Panc1 (cell line): Measurements from ENCODE around the gene RLN3. TPM values are rescaled to one million over a fixed set of nuclear protein-coding genes. Genes with fewer than 3 reads are reported as not detected.
"Not testable (repeated sequence)": the region's sequence is repeated elsewhere in the genome, so short reads cannot be mapped to it uniquely, and the experiment has no call there.

ENCODE experiments used
- ATAC-seq: fragments of 200-7000 bp; cut with Tn5 transposase; 2 replicates; pipeline ENCODE4 v1.9.1; 2020; ENCODE audit warnings: mild to moderate bottlenecking, moderate library complexity
- BruUV-seq: library from RNA; stranded (reverse); fragments of 400-500 nt; replicated peaks from 2 replicates; lab custom pipeline; 2021; lab: Mats Ljungman, UMichigan
- CTCF ChIA-PET: fragments of 300-600 bp; sonication (Branson Sonifier 250); formaldehyde crosslinking; loops from one replicate; lab custom pipeline; 2022; ENCODE audit warnings: antibody characterized with exemption; lab: Charles Lee
- POLR2A ChIA-PET: fragments of 300-600 bp; sonication (Branson Sonifier 250); formaldehyde crosslinking; loops from one replicate; lab custom pipeline; 2022; ENCODE audit warnings: antibody characterized with exemption; lab: Charles Lee
- DNase-seq: peaks from one replicate; pipeline ENCODE4 v3.0.0-alpha.2; 2010; ENCODE audit warnings: low read depth, low spot score
- H3K27ac ChIP-seq: 2 replicates; pipeline ENCODE4 v1.5.1; 2011; ENCODE audit warnings: mild to moderate bottlenecking, low read length, inconsistent platforms
- H3K27me3 ChIP-seq: fragments of 200-500 bp; sonication (Bioruptor generic); 2 replicates; pipeline ENCODE4 v1.6.0; 2014; ENCODE audit warnings: low read length, inconsistent platforms; ENCODE audit not compliant: control insufficient read depth, insufficient read depth
- H3K36me3 ChIP-seq: fragments of 200-500 bp; sonication (Bioruptor generic); 2 replicates; pipeline ENCODE4 v1.5.1; 2014; ENCODE audit warnings: inconsistent platforms, mild to moderate bottlenecking, low read length, moderate library complexity; ENCODE audit not compliant: control insufficient read depth, insufficient read depth
- H3K4me1 ChIP-seq: 2 replicates; pipeline ENCODE4 v1.5.1; 2011; ENCODE audit warnings: inconsistent platforms, mild to moderate bottlenecking, low read length, moderate library complexity; ENCODE audit not compliant: control insufficient read depth, insufficient read depth
- H3K4me3 ChIP-seq, 2 experiments: 2 replicates each; pipeline ENCODE4 v1.5.1; 2011 to 2012; ENCODE audit warnings: low read depth in 2 of 2, low read length in 2 of 2, mild to moderate bottlenecking in 2 of 2, inconsistent platforms in 1 of 2, moderate library complexity in 1 of 2
- H3K9me3 ChIP-seq: fragments of 200-500 bp; sonication (Bioruptor generic); 2 replicates; pipeline ENCODE4 v1.5.1; 2014; ENCODE audit warnings: low read depth, mild to moderate bottlenecking, inconsistent platforms, low read length, moderate library complexity; ENCODE audit not compliant: control insufficient read depth, insufficient read depth
- CTCF ChIP-seq: fragments of 450-650 bp; IDR thresholded peaks from 2 replicates; pipeline ENCODE4 v1.5.1; 2017; ENCODE audit warnings: mild to moderate bottlenecking
- POLR2AphosphoS5 ChIP-seq: IDR thresholded peaks from 2 replicates; pipeline ENCODE4 v1.6.1; 2012; ENCODE audit warnings: mild to moderate bottlenecking, low read depth, low read length, moderate library complexity
- REST ChIP-seq, 2 experiments: IDR thresholded peaks; 2 replicates each; pipeline ENCODE4 v1.6.1; 2011 to 2012; ENCODE audit warnings: low read depth in 2 of 2, control low read depth in 1 of 2, low read length in 1 of 2, mild to moderate bottlenecking in 1 of 2, moderate library complexity in 1 of 2; ENCODE audit not compliant: insufficient read depth in 1 of 2
- SIN3A ChIP-seq: IDR thresholded peaks from 2 replicates; pipeline ENCODE4 v1.6.1; 2012; ENCODE audit warnings: low read depth, mild to moderate bottlenecking, low read length, moderate library complexity, borderline replicate concordance; ENCODE audit not compliant: insufficient read depth
- TCF7L2 ChIP-seq: IDR thresholded peaks from 2 replicates; pipeline ENCODE4 v1.6.1; 2011; ENCODE audit warnings: mild to moderate bottlenecking, low read depth, low read length, inconsistent platforms
- in situ Hi-C: cut with HindIII; loops from 2 replicates; pipeline ENCODE4 v1.10.0; 2016; ENCODE audit warnings: low sequenced_read_pairs, low pct_unique_long_range_greater_than_20kb
- intact Hi-C: fragments of 100-400 bp; cut with micrococcal nuclease; formaldehyde crosslinking; loops from one replicate; pipeline ENCODE4 v1.10.0; 2022; ENCODE audit not compliant: unreplicated experiment
- total RNA-seq: library from RNA; stranded (reverse); gene quantifications from one replicate; pipeline ENCODE4 v1.2.1, GENCODE V29; 2021; ENCODE audit not compliant: unreplicated experiment

Gene RLN3
- total RNA-seq, 1 experiment from 2014 or later: not detected

- no TSS peak for BruUV-seq
- intact Hi-C loops (no loop called here), in situ Hi-C loops (no loop called here)
- ChIA-PET CTCF (interaction anchor here (0.6 kb wide), 1 partner anchor 62 kb away, joined by 16 read pairs; no protein-coding TSS in a partner anchor), POLR2A (no interaction called here)
- Histone ChIP-seq H3K9me3 (no peaks in the 10 kb centered on the region), H3K27ac (peak overlapping the region; percentile 49; the same call in 1 of the 2 replicates), H3K36me3 (no peaks in the 10 kb centered on the region), H3K27me3 (no peaks in the 10 kb centered on the region), H3K4me1 (peaks cover 3% of the 10 kb centered on the region; the same call in 1 of the 2 replicates), H3K4me3 (no peak overlapping the region)
- ATAC-seq (peak; percentile 86), DNase-seq (no peak)
- peak; percentile 74 for TF ChIP-seq CTCF
- TF ChIP-seq POLR2AphosphoS5: no peak
These were observed 4.3 kb upstream of the RLN3 start for GRCh38 chr19:14023404-14024235.

GRCh38 chr19:14026652-14027192 lies 1.2 kb upstream of the RLN3 start:
- H3K36me3 ChIP-seq, BruUV-seq, DNase-seq, H3K4me3 ChIP-seq, CTCF ChIA-PET, H3K27me3 ChIP-seq, POLR2A ChIA-PET, H3K4me1 ChIP-seq, H3K9me3 ChIP-seq, ATAC-seq, intact Hi-C loops, in situ Hi-C loops, H3K27ac ChIP-seq: not testable (repeated sequence)

GRCh38 chr19:14028901-14029300 lies 953 bp downstream of the RLN3 start:
- H3K27ac ChIP-seq: no peak overlapping the region
- in situ Hi-C loops: no loop called here
- no TSS peak for BruUV-seq
- POLR2A ChIA-PET: no interaction called here
- H3K4me3 ChIP-seq: no peak overlapping the region
- TF ChIP-seq POLR2AphosphoS5: no peak
- TF ChIP-seq TCF7L2: no peak
- no peak for TF ChIP-seq CTCF
- no peak for TF ChIP-seq SIN3A
- no peak for TF ChIP-seq REST (IDR thresholded peaks at IDR 0.05; ENCODE audit: insufficient read depth in 1 of 2, low read depth in 2 of 2, low read length in 1 of 2)
- no peaks in the 10 kb centered on the region; the same call in 1 of the 2 replicates for H3K36me3 ChIP-seq
- DNase-seq (no peak), ATAC-seq (no peak)
- intact Hi-C loops: no loop called here
- CTCF ChIA-PET: interaction anchor here (0.6 kb wide), 1 partner anchor 22 kb away, joined by 3 read pairs; no protein-coding TSS in a partner anchor
- H3K27me3 ChIP-seq: no peaks in the 10 kb centered on the region
- no peaks in the 10 kb centered on the region for H3K9me3 ChIP-seq
- no peaks in the 10 kb centered on the region for H3K4me1 ChIP-seq
